Measurements from ENCODE around the gene POU2AF2.
"Not testable (repeated sequence)": the region's sequence is repeated elsewhere in the genome, so short reads cannot be mapped to it uniquely, and the experiment has no call there.

POU2AF2 gene

GRCh38 chr11:111245425-111245824, at the start of gene POU2AF2:
TSS of gene POU2AF2 (plus strand) at chr11:111245725. CDS start at chr11:111245854, 129 bp downstream.
- DNase-seq: no peak

DNA sequence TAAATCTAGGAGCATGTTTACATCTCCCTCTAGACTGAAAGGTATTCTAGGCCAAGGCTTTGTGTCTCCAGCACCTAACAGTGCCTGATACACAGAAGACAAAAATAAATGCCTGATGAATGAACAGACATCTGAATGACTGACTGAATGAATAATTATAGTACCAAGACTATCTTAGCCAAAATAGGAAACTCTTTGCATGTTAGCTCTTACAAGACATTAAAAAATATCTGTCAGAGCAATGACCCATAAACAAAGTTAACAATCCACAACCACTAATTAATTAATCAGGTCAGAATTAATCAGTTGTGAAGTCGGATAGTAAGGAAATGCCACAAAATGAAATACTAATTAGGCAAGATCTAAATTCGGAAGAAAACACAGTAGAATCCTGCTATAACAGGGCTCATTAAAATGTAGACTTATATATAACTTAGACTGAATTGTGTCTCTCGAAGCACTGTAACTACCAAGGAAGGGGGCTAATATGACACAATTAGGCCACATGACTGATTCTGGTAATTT, 45.5 kb upstream of the POU2AF2 start:
- DNase-seq: no peak

DNA sequence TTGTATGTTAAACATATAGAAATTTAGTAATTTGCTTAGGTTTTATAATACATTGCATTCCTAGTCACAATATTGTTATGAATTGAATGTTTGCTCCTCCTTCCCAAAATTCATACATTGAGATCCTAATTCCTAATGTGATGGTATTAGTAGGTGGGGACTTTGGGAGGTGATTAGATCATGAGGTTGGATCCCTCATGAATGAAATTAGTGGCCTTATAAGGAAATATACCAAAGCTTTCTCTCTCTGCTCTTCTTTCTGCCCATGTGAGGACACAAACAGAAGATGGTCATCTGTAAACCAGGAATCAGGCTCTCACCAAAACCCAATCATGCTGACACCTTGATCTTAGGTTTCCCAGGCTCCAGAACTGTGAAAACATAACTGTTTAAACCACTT, 41.3 kb upstream of the POU2AF2 start:
- DNase-seq: no peak

DNA sequence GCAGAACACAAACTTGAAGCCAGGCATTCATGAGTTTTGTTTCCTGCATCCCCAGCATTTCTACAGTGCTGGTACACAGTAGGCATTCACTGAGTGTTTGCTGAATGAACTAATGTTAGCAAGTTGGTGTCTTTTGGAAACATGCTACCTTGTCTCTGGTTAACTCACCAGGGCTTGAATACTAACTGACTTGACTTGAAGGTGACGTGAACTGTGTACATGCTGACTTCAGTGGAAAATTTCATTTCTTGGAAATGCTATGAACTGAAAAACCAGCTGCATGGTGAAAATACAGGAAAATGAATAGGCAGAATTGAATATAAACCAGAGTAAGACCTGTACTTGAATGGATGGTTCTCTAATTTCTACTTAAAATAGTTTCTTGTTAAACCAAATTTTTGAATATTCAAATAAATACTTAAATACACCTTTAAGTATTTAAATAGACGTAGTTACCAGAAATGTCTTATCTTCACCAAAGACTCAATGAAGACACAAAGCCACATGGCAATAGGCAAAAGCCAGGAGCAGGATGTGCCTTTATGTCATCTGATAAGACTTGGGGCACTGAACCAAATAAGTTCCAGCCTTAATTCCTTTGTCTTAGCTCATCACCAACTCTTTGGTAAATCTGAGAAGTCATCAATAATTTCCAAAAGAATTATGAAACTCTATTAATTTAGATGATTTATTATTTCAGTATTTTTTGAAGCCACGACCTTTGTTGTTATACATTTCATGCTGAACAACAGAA, 39.7 kb upstream of the POU2AF2 start:
- DNase-seq: no peak

GRCh38 chr11:111206472-111206871, 39.1 kb upstream of the POU2AF2 start:
- no peak for DNase-seq

DNA sequence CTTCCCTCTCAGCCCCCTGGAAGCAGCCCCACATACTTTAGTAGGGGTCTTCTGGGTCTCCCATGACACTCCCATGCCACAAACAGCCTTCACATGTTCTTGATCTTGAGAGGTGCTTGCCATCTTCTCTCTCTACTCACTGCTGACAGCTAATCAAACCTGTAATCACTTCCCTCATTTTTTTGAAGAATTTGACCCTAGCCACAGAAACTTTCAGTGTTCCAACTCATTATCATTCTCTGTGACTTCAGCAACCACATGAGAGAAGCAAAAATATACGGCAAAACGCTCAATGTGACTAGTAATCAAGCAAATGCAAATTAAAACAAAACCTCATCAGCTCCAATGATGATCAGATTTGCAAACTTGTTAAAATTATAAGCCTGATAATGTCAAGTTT, 38.3 kb upstream of the POU2AF2 start:
- DNase-seq: no peak

DNA sequence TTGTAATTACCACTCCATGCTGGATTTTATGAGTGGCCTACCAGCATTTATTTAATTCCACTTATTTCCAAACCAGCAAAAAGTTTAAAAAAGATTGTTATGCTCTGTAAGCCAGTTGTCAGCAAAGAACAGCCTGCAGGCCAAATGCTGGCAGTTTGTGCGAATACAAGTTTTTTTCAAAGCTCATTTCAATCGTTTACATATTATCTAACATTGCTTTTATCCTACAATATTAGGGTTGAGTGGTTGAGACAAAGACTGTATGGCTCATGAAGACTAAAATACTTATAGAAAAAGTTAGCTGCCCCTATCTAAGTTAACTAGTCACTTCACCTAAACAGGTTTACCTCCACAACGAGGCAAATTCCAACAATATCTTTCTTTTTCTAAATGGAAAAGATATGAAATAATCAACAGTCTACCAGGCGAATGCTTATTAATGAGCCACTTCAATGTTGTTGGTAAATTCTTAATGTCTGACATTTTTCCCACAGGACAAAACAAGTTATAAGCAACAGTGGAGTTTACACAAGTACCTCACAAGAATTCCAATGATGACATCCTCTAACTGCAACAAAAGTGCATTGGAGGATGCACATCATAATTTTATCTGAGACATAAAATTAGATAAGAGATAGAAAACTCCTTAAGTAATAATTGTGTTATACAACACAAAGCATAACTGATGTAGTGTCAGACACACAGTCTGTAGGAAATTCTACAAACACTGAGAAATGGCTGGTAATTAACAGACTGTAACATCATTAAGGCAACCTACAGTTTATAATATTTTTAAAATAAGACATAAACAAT, 35.8 kb upstream of the POU2AF2 start:
- no peak for DNase-seq

GRCh38 chr11:111213256-111213655, 32.3 kb upstream of the POU2AF2 start:
- DNase-seq: no peak

DNA sequence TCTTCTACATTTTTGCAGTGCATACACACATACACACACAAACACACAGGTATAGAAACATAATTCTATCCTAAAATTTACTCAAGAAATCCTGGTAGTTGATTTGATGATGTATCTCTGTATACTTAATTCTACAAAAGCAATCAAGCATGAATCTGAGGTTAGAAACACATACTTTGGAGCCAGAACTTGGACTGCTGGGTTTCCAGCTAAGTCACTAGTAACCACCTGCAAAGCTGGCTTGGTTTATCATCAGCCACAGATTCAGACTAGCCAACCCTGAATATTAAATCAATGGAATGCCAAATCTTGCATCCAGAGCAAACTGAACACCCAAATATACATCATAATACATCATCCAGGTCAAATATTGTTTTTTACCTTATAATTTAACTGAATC, 24.8 kb upstream of the POU2AF2 start:
- DNase-seq: no peak

DNA sequence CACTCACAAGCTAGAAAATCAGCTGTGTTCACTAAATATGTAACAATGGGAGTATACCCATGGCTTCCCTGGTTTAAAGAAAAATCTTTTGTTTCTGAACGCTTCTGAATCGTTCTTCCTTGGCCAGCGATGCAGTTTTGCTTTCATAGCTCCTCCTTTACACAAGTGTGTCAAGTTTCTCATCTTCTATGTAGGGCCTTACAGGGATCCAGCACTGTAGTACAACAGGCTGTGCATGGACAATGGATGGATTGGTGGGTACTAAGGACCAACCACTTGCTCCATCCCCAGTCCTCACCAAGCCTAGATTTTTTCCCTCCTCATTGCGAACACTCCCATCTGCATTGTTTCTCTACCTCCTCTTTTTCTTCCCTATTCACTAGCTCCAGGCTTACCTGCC, 24.3 kb upstream of the POU2AF2 start:
- no peak for DNase-seq

DNA sequence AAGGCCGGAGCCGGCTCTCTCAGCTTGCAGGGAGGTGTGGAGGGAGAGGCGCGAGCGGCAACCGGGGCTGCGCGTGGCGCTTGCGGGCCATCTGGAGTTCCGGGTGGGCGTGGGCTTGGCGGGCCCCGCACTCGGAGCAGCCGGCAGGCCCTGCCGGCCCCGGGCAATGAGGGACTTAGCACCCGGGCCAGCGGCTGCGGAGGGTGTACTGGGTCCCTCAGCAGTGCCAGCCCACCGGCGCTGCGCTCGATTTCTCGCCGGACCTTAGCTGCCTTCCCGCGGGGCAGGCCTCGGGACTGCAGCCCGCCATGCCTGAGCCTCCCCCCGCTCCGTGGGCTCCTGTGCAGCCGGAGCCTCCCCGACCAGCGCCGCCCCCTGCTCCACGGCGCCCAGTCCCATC, 23.6 kb upstream of the POU2AF2 start:
- not testable (repeated sequence) for DNase-seq

DNA sequence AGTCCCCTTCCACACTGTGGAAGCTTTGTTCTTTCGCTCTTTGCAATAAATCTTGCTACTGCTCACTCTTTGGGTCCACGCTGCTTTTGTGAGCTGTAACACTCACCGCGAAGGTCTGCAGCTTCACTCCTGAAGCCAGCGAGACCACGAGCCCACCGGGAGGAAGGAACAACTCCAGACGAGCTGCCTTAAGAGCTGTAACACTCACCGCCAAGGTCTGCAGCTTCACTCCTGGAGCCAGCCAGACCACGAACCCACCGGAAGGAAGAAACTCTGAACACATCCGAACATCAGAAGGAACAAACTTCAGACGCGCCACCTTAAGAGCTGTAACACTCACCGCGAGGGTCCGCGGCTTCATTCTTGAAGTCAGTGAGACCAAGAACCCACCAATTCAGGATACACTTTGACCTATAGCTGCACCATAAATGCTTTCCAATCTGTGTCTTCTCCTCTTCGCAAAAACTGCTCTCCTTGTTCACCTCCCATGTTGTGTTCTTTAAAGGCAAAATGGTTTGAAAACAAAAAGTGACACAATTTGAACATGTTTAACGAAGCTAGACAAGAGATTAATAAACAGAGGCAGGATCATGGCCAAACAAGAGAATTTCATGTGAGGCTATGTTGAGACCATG, 22.6 kb upstream of the POU2AF2 start:
- not testable (repeated sequence) for DNase-seq

DNA sequence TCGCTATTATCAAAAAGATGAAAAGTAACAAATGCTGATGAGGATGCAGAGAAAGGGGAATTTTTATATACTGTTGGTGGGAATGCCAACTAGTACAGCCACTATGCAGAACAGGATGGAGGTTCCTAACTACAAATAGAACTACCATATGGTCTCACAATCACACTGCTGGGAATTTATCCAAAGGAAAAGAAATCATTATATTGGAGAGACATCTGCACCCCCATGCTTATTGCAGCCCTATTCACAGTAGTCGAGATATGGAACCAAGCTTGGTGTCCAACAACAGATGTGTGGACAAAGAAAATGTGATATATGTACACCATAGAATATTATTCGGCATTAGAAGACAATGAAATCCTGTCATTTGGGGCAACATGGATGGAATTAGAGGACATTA, 19.6 kb upstream of the POU2AF2 start:
- no peak for DNase-seq

- no peak for DNase-seq
These were observed 15.9 kb upstream of the POU2AF2 start for GRCh38 chr11:111229604-111230003.

DNA sequence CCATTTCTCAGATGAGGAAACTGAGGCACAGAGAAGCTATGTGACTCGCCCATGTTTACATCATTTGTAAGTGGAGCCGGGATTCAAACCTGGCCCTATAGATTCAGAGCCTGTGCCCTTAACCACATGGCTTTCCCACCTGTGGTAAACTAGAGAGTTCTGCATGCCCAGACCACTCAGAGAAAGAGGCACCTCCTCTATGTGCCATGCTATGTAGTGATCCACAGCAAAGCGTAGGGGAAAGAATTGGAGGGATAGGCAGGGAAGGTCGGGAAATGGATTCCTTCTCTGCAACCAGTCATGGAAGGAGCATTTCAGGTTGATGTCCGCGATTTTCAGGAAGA, 15.4 kb upstream of the POU2AF2 start:
- no peak for DNase-seq

DNA sequence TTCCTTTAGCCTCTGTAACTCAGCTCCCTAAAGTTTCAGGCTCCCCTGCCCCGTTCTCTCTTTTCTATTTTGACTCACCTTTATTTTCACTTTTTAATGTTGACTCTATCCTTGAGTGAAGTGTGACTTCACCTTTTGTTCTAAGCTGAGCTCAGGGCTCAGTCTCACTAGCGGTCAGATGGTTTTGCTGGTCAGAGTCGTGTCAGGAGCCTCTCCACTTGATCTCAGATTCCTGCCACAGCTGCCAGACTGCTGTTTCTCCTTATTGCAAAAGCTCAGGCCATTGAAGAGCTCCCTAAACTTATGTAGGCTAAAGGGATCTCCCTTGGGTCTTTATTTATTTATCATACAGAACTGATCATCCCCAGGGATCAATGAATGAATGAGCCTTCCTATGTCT, 13.7 kb upstream of the POU2AF2 start:
- no peak for DNase-seq

DNA sequence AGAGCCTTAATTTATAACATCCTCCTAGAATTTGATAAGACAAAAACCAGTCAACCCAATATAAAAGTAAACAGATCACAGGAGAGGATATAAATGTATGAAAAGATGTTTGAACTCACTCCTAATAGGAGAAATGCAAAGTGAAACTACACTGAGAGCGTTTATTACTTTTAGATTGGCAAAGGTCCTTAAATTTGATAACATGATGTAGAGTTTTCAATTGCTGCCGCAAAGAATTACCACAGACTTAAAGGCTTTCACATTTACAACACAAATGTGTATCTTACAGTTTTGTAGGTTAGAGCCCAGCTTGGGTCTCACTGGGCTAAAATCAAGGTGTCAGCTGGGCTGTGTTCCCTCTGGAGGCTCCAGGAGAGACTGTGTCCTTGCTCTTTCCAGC, 9.1 kb upstream of the POU2AF2 start:
- DNase-seq: no peak

DNA sequence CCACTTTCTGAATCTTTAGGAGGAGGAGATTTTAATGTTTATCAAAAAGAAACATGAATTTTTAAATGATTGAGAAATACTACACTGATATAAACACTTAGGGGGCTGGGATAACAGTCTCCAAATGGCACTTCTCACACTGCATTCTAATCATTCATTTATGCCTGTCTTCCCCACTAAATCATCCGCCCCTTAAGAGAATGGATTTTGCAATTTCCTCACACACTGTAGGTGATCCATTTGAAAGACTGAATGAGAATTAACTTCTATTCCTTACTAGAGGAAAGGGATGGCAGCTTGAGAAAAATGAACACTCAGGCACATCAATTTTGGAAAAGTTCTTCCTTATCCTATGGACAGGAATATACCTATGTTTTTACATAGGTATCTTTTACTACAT, 7.6 kb upstream of the POU2AF2 start:
- DNase-seq: no peak

DNA sequence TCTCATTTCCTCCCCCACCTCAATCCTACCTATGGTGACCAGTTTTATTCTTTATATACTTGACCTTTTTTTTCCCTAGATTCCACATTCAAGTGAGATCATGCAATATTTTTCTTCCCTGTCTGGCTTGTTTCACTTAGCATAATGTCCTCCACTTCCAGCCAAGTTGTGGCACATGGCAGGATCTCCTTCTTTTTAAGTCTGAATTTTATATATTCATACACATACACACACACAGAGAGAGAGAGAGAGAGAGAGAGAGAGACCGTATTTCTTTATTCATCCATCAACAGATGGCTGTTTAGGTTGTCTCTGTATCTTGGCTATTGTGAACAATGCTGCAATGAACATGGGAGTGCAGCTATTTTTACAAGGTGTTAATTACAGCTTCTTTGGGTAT, 1.4 kb downstream of the POU2AF2 start:
- no peak for DNase-seq

DNA sequence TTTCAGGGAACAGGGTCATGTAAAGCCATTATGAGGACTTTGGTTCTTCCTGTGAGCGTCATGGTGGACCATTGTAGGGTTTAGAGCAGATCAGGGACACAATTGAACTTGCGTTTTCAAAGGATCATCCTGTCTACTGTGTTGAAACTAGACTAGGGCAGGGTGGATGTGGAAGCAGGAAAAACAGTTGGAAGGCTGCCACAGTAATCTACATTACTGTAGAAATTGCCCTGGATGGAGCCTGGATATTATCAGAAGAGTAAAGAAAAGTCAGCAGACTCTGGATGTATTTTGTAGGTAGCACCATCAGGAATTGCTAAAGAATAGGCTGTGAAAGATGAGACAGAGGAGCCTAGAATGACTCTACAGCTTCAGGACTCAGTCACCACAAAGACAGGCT, 5.4 kb downstream of the POU2AF2 start:
- no peak for DNase-seq

DNA sequence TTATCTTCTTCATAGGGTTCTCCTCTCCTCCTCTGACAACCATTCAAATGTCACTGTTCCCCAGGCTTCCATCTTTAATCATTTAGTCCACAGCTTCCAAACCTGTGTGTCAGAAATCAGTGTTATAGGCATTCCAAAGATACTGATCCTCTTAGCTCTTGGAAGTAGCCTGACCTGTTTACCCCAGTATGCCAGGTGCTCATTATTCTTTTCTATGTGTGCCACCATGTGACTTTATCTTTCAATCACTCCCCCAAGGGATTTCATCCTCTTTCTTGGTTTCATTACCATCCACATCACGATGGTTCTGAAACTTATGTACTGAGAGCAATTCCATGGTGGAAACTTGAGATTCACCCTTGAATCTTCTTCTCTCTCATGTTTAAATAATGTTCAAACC, 7.6 kb downstream of the POU2AF2 start:
- no peak for DNase-seq

- DNase-seq: no peak
These were observed 8.1 kb downstream of the POU2AF2 start for GRCh38 chr11:111253630-111254029.

Data from nucleus accumbens (tissue), 56 donors.